Astrocyte (in vitro differentiated cells and primary cell): ENCODE data around the gene CASKIN1. TPM values are rescaled to one million over a fixed set of nuclear protein-coding genes. Genes with fewer than 3 reads are reported as not detected.

ENCODE experiments used
- DNase-seq: peaks from one replicate; pipeline ENCODE4 v3.0.0-alpha.2; 2010; ENCODE audit warnings: low read depth
- FAIRE-seq: peaks from 2 replicates; lab custom pipeline; 2011; peaks lifted over from hg19 to GRCh38; lab: Jason Lieb, UNC
- H2AFZ ChIP-seq: 2 replicates; pipeline ENCODE4 v1.6.0; 2012; ENCODE audit warnings: low read depth, low read length, inconsistent platforms
- H3K27ac ChIP-seq: 2 replicates; pipeline ENCODE4 v1.5.1; 2011; ENCODE audit warnings: low read depth, low read length, inconsistent platforms
- H3K27me3 ChIP-seq: 2 replicates; pipeline ENCODE4 v1.6.0; 2011; ENCODE audit warnings: low read length, inconsistent platforms; ENCODE audit not compliant: insufficient read depth
- H3K36me3 ChIP-seq: 2 replicates; pipeline ENCODE4 v1.5.1; 2011; ENCODE audit warnings: low read length, inconsistent platforms; ENCODE audit not compliant: insufficient read depth
- H3K4me1 ChIP-seq: 2 replicates; pipeline ENCODE4 v1.5.1; 2011; ENCODE audit warnings: low read length, inconsistent platforms; ENCODE audit not compliant: insufficient read depth
- H3K4me2 ChIP-seq: 2 replicates; pipeline ENCODE4 v1.6.0; 2012; ENCODE audit warnings: low read length, inconsistent platforms
- H3K4me3 ChIP-seq: 2 replicates; pipeline ENCODE4 v1.5.1; 2011; ENCODE audit warnings: low read depth, mild to moderate bottlenecking, low read length, inconsistent platforms; ENCODE audit not compliant: insufficient read depth
- H3K79me2 ChIP-seq: 2 replicates; pipeline ENCODE4 v1.6.0; 2012; ENCODE audit warnings: mild to moderate bottlenecking, low read length, inconsistent platforms; ENCODE audit not compliant: insufficient read depth
- H3K9ac ChIP-seq: 2 replicates; pipeline ENCODE4 v1.6.0; 2012; ENCODE audit warnings: mild to moderate bottlenecking, low read length, inconsistent platforms
- H3K9me3 ChIP-seq: 2 replicates; pipeline ENCODE4 v1.5.1; 2012; ENCODE audit warnings: low read depth, mild to moderate bottlenecking, low read length, inconsistent platforms; ENCODE audit not compliant: insufficient read depth
- H4K20me1 ChIP-seq: 2 replicates; pipeline ENCODE4 v1.6.0; 2012; ENCODE audit warnings: low read length, inconsistent platforms; ENCODE audit not compliant: insufficient read depth
- H3K27ac Mint-ChIP-seq: one replicate; pipeline ENCODE4 v1.8.0; 2021; ENCODE audit warnings: mild to moderate bottlenecking, mixed read lengths; ENCODE audit not compliant: unreplicated experiment
- H3K27me3 Mint-ChIP-seq: one replicate; pipeline ENCODE4 v1.8.0; 2021; ENCODE audit warnings: low read depth, mixed read lengths; ENCODE audit not compliant: unreplicated experiment
- H3K36me3 Mint-ChIP-seq: one replicate; pipeline ENCODE4 v1.8.0; 2021; ENCODE audit warnings: low read depth, mixed read lengths; ENCODE audit not compliant: unreplicated experiment
- H3K4me1 Mint-ChIP-seq: one replicate; pipeline ENCODE4 v1.8.0; 2021; ENCODE audit warnings: low read depth, mixed read lengths; ENCODE audit not compliant: unreplicated experiment
- H3K4me3 Mint-ChIP-seq: one replicate; pipeline ENCODE4 v1.8.0; 2021; ENCODE audit warnings: mild to moderate bottlenecking, moderate library complexity, mixed read lengths; ENCODE audit not compliant: unreplicated experiment
- H3K9me3 Mint-ChIP-seq: one replicate; pipeline ENCODE4 v1.8.0; 2021; ENCODE audit warnings: mild to moderate bottlenecking, mixed read lengths; ENCODE audit not compliant: unreplicated experiment
- EZH2 ChIP-seq: IDR thresholded peaks from 2 replicates; pipeline ENCODE4 v1.6.1; 2012; ENCODE audit warnings: mild to moderate bottlenecking, low read length, inconsistent platforms; ENCODE audit not compliant: insufficient read depth
- total RNA-seq: library from RNA; stranded (reverse); gene quantifications from 2 replicates; pipeline ENCODE4 v1.2.1, GENCODE V29; 2021
- TF ChIP-seq, protein P1 (sequence below): IDR thresholded peaks from 2 replicates; pipeline ENCODE4 v1.5.1; 2011; ENCODE audit warnings: low read depth, mild to moderate bottlenecking, inconsistent platforms, low read length, moderate library complexity; ENCODE audit not compliant: insufficient read depth

CASKIN1 gene
- total RNA-seq, 1 donor from 2014 or later, result 0.66 TPM

DNA sequence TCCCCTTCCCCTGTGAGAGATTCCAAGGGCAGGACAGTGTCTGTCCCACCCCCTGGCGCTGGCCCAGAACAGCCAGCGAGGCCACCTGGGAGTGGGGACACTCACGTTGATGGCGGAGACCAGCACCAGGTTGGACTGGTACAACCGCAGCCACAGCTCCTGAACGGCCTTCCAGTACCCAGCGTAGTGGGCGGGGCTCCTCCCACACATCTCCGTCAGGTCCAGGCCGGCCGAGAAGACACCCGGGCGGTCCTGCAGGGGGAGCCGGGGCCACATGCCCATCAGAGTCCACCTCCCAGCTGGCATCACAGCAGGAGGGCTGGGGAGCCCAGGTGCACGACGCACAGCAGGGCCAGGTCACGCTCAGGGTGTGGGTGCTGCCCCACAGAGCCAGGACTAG is 47.9 kb upstream of the CASKIN1 start:
- H3K9me3 Mint-ChIP-seq, result no peaks in the 10 kb centered on the region
- Histone ChIP-seq H3K36me3 (peaks cover 10% of the 10 kb centered on the region), H3K79me2 (no peaks in the 10 kb centered on the region), H3K9ac (no peak overlapping the region), H3K4me1 (no peaks in the 10 kb centered on the region), H3K9me3 (no peaks in the 10 kb centered on the region), H3K27ac (no peak overlapping the region), H2AFZ (no peak overlapping the region), H4K20me1 (peaks cover 21% of the 10 kb centered on the region), H3K27me3 (no peaks in the 10 kb centered on the region), H3K4me2 (no peak overlapping the region), H3K4me3 (no peak overlapping the region)
- no peak overlapping the region for H3K4me3 Mint-ChIP-seq
- peaks cover 12% of the 10 kb centered on the region for H3K36me3 Mint-ChIP-seq
- no peaks in the 10 kb centered on the region for H3K4me1 Mint-ChIP-seq
- DNase-seq, result no peak
- no peak overlapping the region for H3K27ac Mint-ChIP-seq
- TF ChIP-seq EZH2, result no peak
- TF ChIP-seq, protein P1, sequence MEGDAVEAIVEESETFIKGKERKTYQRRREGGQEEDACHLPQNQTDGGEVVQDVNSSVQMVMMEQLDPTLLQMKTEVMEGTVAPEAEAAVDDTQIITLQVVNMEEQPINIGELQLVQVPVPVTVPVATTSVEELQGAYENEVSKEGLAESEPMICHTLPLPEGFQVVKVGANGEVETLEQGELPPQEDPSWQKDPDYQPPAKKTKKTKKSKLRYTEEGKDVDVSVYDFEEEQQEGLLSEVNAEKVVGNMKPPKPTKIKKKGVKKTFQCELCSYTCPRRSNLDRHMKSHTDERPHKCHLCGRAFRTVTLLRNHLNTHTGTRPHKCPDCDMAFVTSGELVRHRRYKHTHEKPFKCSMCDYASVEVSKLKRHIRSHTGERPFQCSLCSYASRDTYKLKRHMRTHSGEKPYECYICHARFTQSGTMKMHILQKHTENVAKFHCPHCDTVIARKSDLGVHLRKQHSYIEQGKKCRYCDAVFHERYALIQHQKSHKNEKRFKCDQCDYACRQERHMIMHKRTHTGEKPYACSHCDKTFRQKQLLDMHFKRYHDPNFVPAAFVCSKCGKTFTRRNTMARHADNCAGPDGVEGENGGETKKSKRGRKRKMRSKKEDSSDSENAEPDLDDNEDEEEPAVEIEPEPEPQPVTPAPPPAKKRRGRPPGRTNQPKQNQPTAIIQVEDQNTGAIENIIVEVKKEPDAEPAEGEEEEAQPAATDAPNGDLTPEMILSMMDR, result no peak
- no peaks in the 10 kb centered on the region for H3K27me3 Mint-ChIP-seq
- FAIRE-seq, result no peak

DNA sequence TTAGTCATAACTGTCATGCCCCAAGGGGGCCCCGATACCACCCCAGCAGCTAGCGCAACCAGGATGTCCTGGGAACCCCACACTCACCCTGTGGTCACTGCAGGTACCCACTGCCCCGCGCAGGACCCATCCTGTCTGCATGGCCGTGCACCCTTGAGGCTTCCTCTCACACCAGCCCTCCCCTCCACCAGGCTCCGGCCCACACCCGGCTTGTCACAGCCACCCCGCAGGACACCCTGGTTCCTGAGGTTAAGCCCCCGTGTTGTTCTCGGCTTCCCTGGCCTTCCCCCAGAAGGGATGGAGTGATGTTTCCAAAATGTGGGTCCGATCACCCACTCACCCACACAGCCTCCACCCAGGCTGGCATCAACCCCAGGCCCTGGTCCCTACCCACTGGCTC is 47.4 kb upstream of the CASKIN1 start:
- no peak overlapping the region for H3K4me2 ChIP-seq

DNA sequence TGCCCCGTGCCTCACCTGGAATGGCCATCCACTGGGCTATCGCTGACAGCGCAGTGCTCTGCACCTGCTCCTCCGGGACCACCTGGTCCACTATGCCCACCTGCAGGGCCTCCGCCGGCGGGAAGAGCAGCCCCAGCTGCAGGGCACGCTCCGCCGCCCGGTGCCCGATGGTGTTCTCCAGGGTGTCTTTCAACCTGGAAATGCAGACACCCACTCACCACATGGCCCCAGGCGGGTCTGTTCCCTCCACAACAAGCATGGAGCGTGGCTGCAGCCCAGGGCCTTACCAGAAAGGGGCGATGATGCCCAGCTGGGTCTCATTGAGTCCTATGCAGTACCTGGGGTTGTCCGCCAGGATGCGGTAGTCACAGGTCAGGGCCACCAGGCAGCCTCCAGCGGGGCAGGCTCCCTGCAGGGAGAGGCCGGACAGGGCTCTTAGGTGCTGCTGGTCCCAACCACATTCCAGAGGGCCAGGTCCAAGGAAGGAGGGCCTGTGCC is 46.7 kb upstream of the CASKIN1 start:
- no peaks in the 10 kb centered on the region for H3K4me1 ChIP-seq
- H3K27me3 Mint-ChIP-seq, result no peaks in the 10 kb centered on the region
- H3K4me2 ChIP-seq, result no peak overlapping the region
- H3K9me3 Mint-ChIP-seq, result no peaks in the 10 kb centered on the region
- H3K36me3 ChIP-seq, result peaks cover 8% of the 10 kb centered on the region
- no peak overlapping the region for H3K4me3 ChIP-seq
- H3K9ac ChIP-seq, result no peak overlapping the region
- no peaks in the 10 kb centered on the region for H3K4me1 Mint-ChIP-seq
- H3K27ac ChIP-seq, result no peak overlapping the region
- no peaks in the 10 kb centered on the region for H3K79me2 ChIP-seq
- H2AFZ ChIP-seq, result no peak overlapping the region
- no peak overlapping the region for H3K4me3 Mint-ChIP-seq
- FAIRE-seq (no peak), DNase-seq (no peak)
- TF ChIP-seq EZH2, result no peak
- TF ChIP-seq, protein P1, result no peak
- H3K27ac Mint-ChIP-seq, result no peak overlapping the region
- no peaks in the 10 kb centered on the region for H3K27me3 ChIP-seq
- H3K9me3 ChIP-seq, result no peaks in the 10 kb centered on the region
- peaks cover 23% of the 10 kb centered on the region for H4K20me1 ChIP-seq
- H3K36me3 Mint-ChIP-seq, result peaks cover 12% of the 10 kb centered on the region

More for the DNA sequence above, 47.4 kb upstream of the CASKIN1 start:
- no peaks in the 10 kb centered on the region for H3K4me1 ChIP-seq
- FAIRE-seq (no peak), DNase-seq (no peak)
- no peaks in the 10 kb centered on the region for H3K9me3 Mint-ChIP-seq
- no peak overlapping the region for H3K27ac ChIP-seq
- H4K20me1 ChIP-seq, result peaks cover 26% of the 10 kb centered on the region
- H3K27me3 ChIP-seq, result no peaks in the 10 kb centered on the region
- H3K9me3 ChIP-seq, result no peaks in the 10 kb centered on the region
- no peak overlapping the region for H3K4me3 Mint-ChIP-seq
- no peak for TF ChIP-seq EZH2
- TF ChIP-seq, protein P1, result no peak
- H3K9ac ChIP-seq, result no peak overlapping the region
- H3K36me3 Mint-ChIP-seq, result peaks cover 12% of the 10 kb centered on the region
- no peak overlapping the region for H3K4me3 ChIP-seq
- no peak overlapping the region for H2AFZ ChIP-seq
- no peaks in the 10 kb centered on the region for H3K27me3 Mint-ChIP-seq
- no peaks in the 10 kb centered on the region for H3K4me1 Mint-ChIP-seq
- H3K36me3 ChIP-seq, result peaks cover 10% of the 10 kb centered on the region
- no peaks in the 10 kb centered on the region for H3K79me2 ChIP-seq
- no peak overlapping the region for H3K27ac Mint-ChIP-seq
